ENCODE results near the gene MIPOL1. TPM values are rescaled to one million over a fixed set of nuclear protein-coding genes. Genes with fewer than 3 reads are reported as not detected.
"Not testable (repeated sequence)": the region's sequence is repeated elsewhere in the genome, so short reads cannot be mapped to it uniquely, and the experiment has no call there.

MIPOL1 gene
- total RNA-seq, 1 experiment from 2014 or later: 10.5 TPM

GRCh38 chr14:37181441-37181840, 16.3 kb upstream of the MIPOL1 start:
- DNase-seq (ENCODE audit: low read depth): no peak
- in situ Hi-C loops (cut with HindIII; ENCODE audit: low pct_unique_long_range_greater_than_20kb, low sequenced_read_pairs): no loop called here

GRCh38 chr14:37184520-37184919, 13.2 kb upstream of the MIPOL1 start:
- in situ Hi-C loops (cut with HindIII; ENCODE audit: low pct_unique_long_range_greater_than_20kb, low sequenced_read_pairs); DNase-seq (ENCODE audit: low read depth): not testable (repeated sequence)

- DNase-seq (ENCODE audit: low read depth): no peak
- in situ Hi-C loops (cut with HindIII; ENCODE audit: low pct_unique_long_range_greater_than_20kb, low sequenced_read_pairs): no loop called here
Observed at GRCh38 chr14:37185670-37186069, 12.1 kb upstream of the MIPOL1 start.

- no peak for DNase-seq (ENCODE audit: low read depth)
- in situ Hi-C loops (cut with HindIII; ENCODE audit: low pct_unique_long_range_greater_than_20kb, low sequenced_read_pairs): no loop called here
Observed at GRCh38 chr14:37186865-37187264, 10.9 kb upstream of the MIPOL1 start.

GRCh38 chr14:37187294-37187693, 10.4 kb upstream of the MIPOL1 start:
- no peak for DNase-seq (ENCODE audit: low read depth)
- in situ Hi-C loops (cut with HindIII; ENCODE audit: low pct_unique_long_range_greater_than_20kb, low sequenced_read_pairs): no loop called here

GRCh38 chr14:37187840-37188577, 9.7 kb upstream of the MIPOL1 start:
- in situ Hi-C loops (cut with HindIII; ENCODE audit: low pct_unique_long_range_greater_than_20kb, low sequenced_read_pairs); DNase-seq (ENCODE audit: low read depth): not testable (repeated sequence)

- DNase-seq (ENCODE audit: low read depth); in situ Hi-C loops (cut with HindIII; ENCODE audit: low pct_unique_long_range_greater_than_20kb, low sequenced_read_pairs): not testable (repeated sequence)
Observed at GRCh38 chr14:37189733-37190132, 8.0 kb upstream of the MIPOL1 start.

GRCh38 chr14:37194698-37195097, 3.0 kb upstream of the MIPOL1 start:
- in situ Hi-C loops (cut with HindIII; ENCODE audit: low pct_unique_long_range_greater_than_20kb, low sequenced_read_pairs): no loop called here
- DNase-seq (ENCODE audit: low read depth): no peak

- DNase-seq (ENCODE audit: low read depth): no peak
- in situ Hi-C loops (cut with HindIII; ENCODE audit: low pct_unique_long_range_greater_than_20kb, low sequenced_read_pairs): no loop called here
Observed at GRCh38 chr14:37195327-37195726, 2.4 kb upstream of the MIPOL1 start.

- no peak for DNase-seq (ENCODE audit: low read depth)
- in situ Hi-C loops (cut with HindIII; ENCODE audit: low pct_unique_long_range_greater_than_20kb, low sequenced_read_pairs): no loop called here
Observed at GRCh38 chr14:37196604-37197420, 925 bp upstream of the MIPOL1 start.

GRCh38 chr14:37198273-37198598, 499 bp downstream of the MIPOL1 start:
- no peak for DNase-seq (ENCODE audit: low read depth)
- in situ Hi-C loops (cut with HindIII; ENCODE audit: low pct_unique_long_range_greater_than_20kb, low sequenced_read_pairs): no loop called here

- DNase-seq (ENCODE audit: low read depth): no peak
- in situ Hi-C loops (cut with HindIII; ENCODE audit: low pct_unique_long_range_greater_than_20kb, low sequenced_read_pairs): no loop called here
Observed at GRCh38 chr14:37198907-37199306, 1.2 kb downstream of the MIPOL1 start.

- DNase-seq (ENCODE audit: low read depth): no peak
Observed at GRCh38 chr14:37201724-37202123, 4.0 kb downstream of the MIPOL1 start.

GRCh38 chr14:37202265-37202664, 4.5 kb downstream of the MIPOL1 start:
- DNase-seq (ENCODE audit: low read depth): no peak
- in situ Hi-C loops (cut with HindIII; ENCODE audit: low pct_unique_long_range_greater_than_20kb, low sequenced_read_pairs): no loop called here

More at GRCh38 chr14:37201724-37202123, 4.0 kb downstream of the MIPOL1 start:
- in situ Hi-C loops (cut with HindIII; ENCODE audit: low pct_unique_long_range_greater_than_20kb, low sequenced_read_pairs): no loop called here

- DNase-seq (ENCODE audit: low read depth): no peak
- in situ Hi-C loops (cut with HindIII; ENCODE audit: low pct_unique_long_range_greater_than_20kb, low sequenced_read_pairs): no loop called here
Observed at GRCh38 chr14:37202812-37203211, 5.1 kb downstream of the MIPOL1 start.

- DNase-seq (ENCODE audit: low read depth): no peak
- in situ Hi-C loops (cut with HindIII; ENCODE audit: low pct_unique_long_range_greater_than_20kb, low sequenced_read_pairs): no loop called here
Observed at GRCh38 chr14:37203423-37203822, 5.7 kb downstream of the MIPOL1 start.

GRCh38 chr14:37205623-37206605, 8.2 kb downstream of the MIPOL1 start:
- in situ Hi-C loops (cut with HindIII; ENCODE audit: low pct_unique_long_range_greater_than_20kb, low sequenced_read_pairs): not testable (repeated sequence)

GRCh38 chr14:37209617-37210016, 11.9 kb downstream of the MIPOL1 start:
- DNase-seq (ENCODE audit: low read depth); in situ Hi-C loops (cut with HindIII; ENCODE audit: low pct_unique_long_range_greater_than_20kb, low sequenced_read_pairs): not testable (repeated sequence)

More at GRCh38 chr14:37205623-37206605, 8.2 kb downstream of the MIPOL1 start:
- not testable (repeated sequence) for DNase-seq (ENCODE audit: low read depth)
